Suprapubic skin (tissue), 4 donors: ENCODE results near the gene NPAS3. TPM values are rescaled to one million over a fixed set of nuclear protein-coding genes. Genes with fewer than 3 reads are reported as not detected.

Source experiments
- DNase-seq, 2 donors: peaks; one replicate each; pipeline ENCODE4 v3.0.0-alpha.2; 2019; ENCODE audit warnings: low spot score in 2 of 2
- H3K27ac ChIP-seq: fragments of 200-600 bp; sonication (generic); one replicate; pipeline ENCODE4 v1.5.1; 2019
- H3K27me3 ChIP-seq: fragments of 200-600 bp; sonication (generic); one replicate; pipeline ENCODE4 v1.5.1; 2019
- H3K36me3 ChIP-seq: fragments of 200-600 bp; sonication (generic); one replicate; pipeline ENCODE4 v1.5.1; 2019
- H3K4me1 ChIP-seq: fragments of 200-600 bp; sonication (generic); one replicate; pipeline ENCODE4 v1.5.1; 2019
- H3K4me3 ChIP-seq: fragments of 200-600 bp; sonication (generic); one replicate; pipeline ENCODE4 v1.5.1; 2019; ENCODE audit warnings: mild to moderate bottlenecking
- H3K9me3 ChIP-seq: fragments of 200-600 bp; sonication (generic); one replicate; pipeline ENCODE4 v1.5.1; 2019
- EP300 ChIP-seq: sonication (generic); formaldehyde crosslinking; IDR thresholded peaks from one replicate; pipeline ENCODE4 v1.6.1; 2017; ENCODE audit warnings: antibody characterized with exemption
- POLR2A ChIP-seq, 2 donors: fragments of 450-650 bp; IDR thresholded peaks; one replicate each; pipeline ENCODE4 v1.6.1; 2017; ENCODE audit warnings: antibody characterized with exemption in 2 of 2, mild to moderate bottlenecking in 2 of 2, moderate library complexity in 2 of 2
- POLR2AphosphoS5 ChIP-seq, 3 donors: sonication (generic); formaldehyde crosslinking; IDR thresholded peaks; one replicate each; pipeline ENCODE4 v1.6.1; 2017; ENCODE audit warnings: antibody characterized with exemption in 3 of 3
- WGBS: methylation state at CpG from one replicate; pipeline ENCODE4 v1.1.5; 2018; 5-methylcytosine and 5-hydroxymethylcytosine counted together
- total RNA-seq, 4 donors: library from RNA; depleted of rRNA; stranded (reverse); fragments of >200 nt; gene quantifications; one replicate each; pipeline ENCODE4 v1.1.0, GENCODE V29; 2016
- TF ChIP-seq, protein P1 (sequence below), 2 donors: fragments of 200-600 bp in 1 of 2; fragments of 450-650 bp in 1 of 2; sonication (generic) in 1 of 2; IDR thresholded peaks; one replicate each; pipeline ENCODE4 v1.5.1; 2016 to 2019; ENCODE audit warnings: antibody characterized with exemption in 2 of 2, mild to moderate bottlenecking in 1 of 2, moderate library complexity in 1 of 2

NPAS3 gene
- total RNA-seq, 4 donors from 2014 or later, result 0.17 to 0.45 (median 0.29) TPM; not detected in 1

DNA sequence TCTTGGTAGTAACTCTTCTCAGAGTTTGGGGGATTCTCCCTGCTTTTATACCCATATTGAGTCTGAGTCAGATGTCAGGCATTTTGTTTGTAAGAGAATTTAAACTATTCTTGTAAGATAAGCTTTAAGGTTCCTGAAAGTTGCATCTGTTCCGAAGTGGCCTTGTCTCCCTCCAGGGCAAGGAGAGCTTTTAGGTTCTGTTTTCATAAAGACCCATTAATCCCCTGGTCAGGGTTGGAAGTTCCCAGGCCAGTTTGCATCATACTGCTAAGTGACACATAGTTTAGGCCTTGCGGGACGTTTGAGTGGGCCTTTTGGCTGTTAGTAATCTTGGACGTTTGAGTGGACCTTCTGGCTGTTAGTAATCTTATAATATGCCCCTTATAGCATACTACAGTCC lies 396.7 kb downstream of the NPAS3 start:
- H3K9me3 ChIP-seq, result peaks cover 6% of the 10 kb centered on the region
- H3K27ac ChIP-seq, result no peak overlapping the region
- no peaks in the 10 kb centered on the region for H3K27me3 ChIP-seq
- no peak for TF ChIP-seq POLR2AphosphoS5 (IDR thresholded peaks at IDR 0.05)
- DNase-seq, result no peak
- no peaks in the 10 kb centered on the region for H3K36me3 ChIP-seq
- H3K4me3 ChIP-seq, result no peak overlapping the region
- no peaks in the 10 kb centered on the region for H3K4me1 ChIP-seq
- 76% methylated on average over 4 of the region's 4 CpGs for WGBS

- Histone ChIP-seq H3K9me3 (no peaks in the 10 kb centered on the region), H3K4me3 (no peak overlapping the region), H3K36me3 (no peaks in the 10 kb centered on the region), H3K4me1 (no peaks in the 10 kb centered on the region), H3K27ac (no peak overlapping the region), H3K27me3 (no peaks in the 10 kb centered on the region)
- WGBS, result 80% methylated on average over 3 of the region's 3 CpGs
- TF ChIP-seq EP300 (no peak), POLR2A (IDR thresholded peaks at IDR 0.05) (no peak), POLR2AphosphoS5 (IDR thresholded peaks at IDR 0.05) (no peak)
- TF ChIP-seq, protein P1, sequence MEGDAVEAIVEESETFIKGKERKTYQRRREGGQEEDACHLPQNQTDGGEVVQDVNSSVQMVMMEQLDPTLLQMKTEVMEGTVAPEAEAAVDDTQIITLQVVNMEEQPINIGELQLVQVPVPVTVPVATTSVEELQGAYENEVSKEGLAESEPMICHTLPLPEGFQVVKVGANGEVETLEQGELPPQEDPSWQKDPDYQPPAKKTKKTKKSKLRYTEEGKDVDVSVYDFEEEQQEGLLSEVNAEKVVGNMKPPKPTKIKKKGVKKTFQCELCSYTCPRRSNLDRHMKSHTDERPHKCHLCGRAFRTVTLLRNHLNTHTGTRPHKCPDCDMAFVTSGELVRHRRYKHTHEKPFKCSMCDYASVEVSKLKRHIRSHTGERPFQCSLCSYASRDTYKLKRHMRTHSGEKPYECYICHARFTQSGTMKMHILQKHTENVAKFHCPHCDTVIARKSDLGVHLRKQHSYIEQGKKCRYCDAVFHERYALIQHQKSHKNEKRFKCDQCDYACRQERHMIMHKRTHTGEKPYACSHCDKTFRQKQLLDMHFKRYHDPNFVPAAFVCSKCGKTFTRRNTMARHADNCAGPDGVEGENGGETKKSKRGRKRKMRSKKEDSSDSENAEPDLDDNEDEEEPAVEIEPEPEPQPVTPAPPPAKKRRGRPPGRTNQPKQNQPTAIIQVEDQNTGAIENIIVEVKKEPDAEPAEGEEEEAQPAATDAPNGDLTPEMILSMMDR (IDR thresholded peaks at IDR 0.05), result no peak
- DNase-seq, result no peak
Measured at GRCh38 chr14:33342299-33342974, 403.8 kb downstream of the NPAS3 start.

DNA sequence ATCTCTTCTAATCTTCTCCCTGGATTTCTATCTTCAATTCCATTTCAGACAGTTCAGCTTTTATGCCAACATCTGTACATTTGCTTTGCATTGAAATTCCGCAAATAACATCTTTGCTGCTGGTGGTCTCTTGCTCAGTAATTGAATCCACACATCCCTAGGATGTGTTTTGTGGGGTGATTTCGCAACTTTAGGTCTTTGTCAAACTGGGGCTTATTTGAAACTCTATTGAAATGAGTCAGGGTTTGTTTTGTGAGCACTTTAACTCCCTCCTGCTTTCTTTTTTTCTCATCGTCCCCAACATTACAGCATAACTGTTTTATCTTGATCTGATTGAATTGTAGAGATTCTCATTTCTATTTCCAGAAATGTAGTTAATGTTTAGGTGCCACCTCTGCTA lies 404.3 kb downstream of the NPAS3 start:
- WGBS, result 75% methylated on average over 3 of the region's 3 CpGs
- H3K4me3 ChIP-seq, result no peak overlapping the region
- H3K27me3 ChIP-seq, result no peaks in the 10 kb centered on the region
- H3K4me1 ChIP-seq, result no peaks in the 10 kb centered on the region
- no peak for DNase-seq
- TF ChIP-seq, protein P1 (IDR thresholded peaks at IDR 0.05), result no peak
- no peak for TF ChIP-seq EP300
- no peaks in the 10 kb centered on the region for H3K9me3 ChIP-seq
- H3K27ac ChIP-seq, result no peak overlapping the region
- H3K36me3 ChIP-seq, result no peaks in the 10 kb centered on the region

- TF ChIP-seq POLR2AphosphoS5 (IDR thresholded peaks at IDR 0.05), result no peak
- TF ChIP-seq, protein P1 (IDR thresholded peaks at IDR 0.05), result no peak
- TF ChIP-seq POLR2A (IDR thresholded peaks at IDR 0.05), result no peak
- TF ChIP-seq EP300, result no peak
- Histone ChIP-seq H3K4me3 (no peak overlapping the region), H3K27me3 (no peaks in the 10 kb centered on the region), H3K27ac (no peak overlapping the region), H3K4me1 (no peaks in the 10 kb centered on the region), H3K9me3 (no peaks in the 10 kb centered on the region), H3K36me3 (no peaks in the 10 kb centered on the region)
- DNase-seq, result no peak
- 47% methylated on average over 1 of the region's 1 CpG for WGBS
Measured at GRCh38 chr14:33347796-33348195, 409.1 kb downstream of the NPAS3 start.

GRCh38 chr14:33348510-33348909 lies 409.8 kb downstream of the NPAS3 start:
- WGBS, result 58% methylated on average over 4 of the region's 4 CpGs
- no peaks in the 10 kb centered on the region for H3K4me1 ChIP-seq
- TF ChIP-seq EP300, result no peak
- no peak for TF ChIP-seq POLR2AphosphoS5 (IDR thresholded peaks at IDR 0.05)
- TF ChIP-seq, protein P1 (IDR thresholded peaks at IDR 0.05), result no peak
- TF ChIP-seq POLR2A (IDR thresholded peaks at IDR 0.05), result no peak
- no peaks in the 10 kb centered on the region for H3K36me3 ChIP-seq
- DNase-seq, result no peak
- no peak overlapping the region for H3K4me3 ChIP-seq
- H3K27me3 ChIP-seq, result no peaks in the 10 kb centered on the region
- no peak overlapping the region for H3K27ac ChIP-seq
- no peaks in the 10 kb centered on the region for H3K9me3 ChIP-seq

- Histone ChIP-seq H3K9me3 (no peaks in the 10 kb centered on the region), H3K27ac (no peak overlapping the region), H3K27me3 (no peaks in the 10 kb centered on the region), H3K36me3 (no peaks in the 10 kb centered on the region), H3K4me1 (no peaks in the 10 kb centered on the region), H3K4me3 (no peak overlapping the region)
- 70% methylated on average over 10 of the region's 10 CpGs for WGBS
- TF ChIP-seq, protein P1 (IDR thresholded peaks at IDR 0.05), result no peak
- TF ChIP-seq EP300, result no peak
- TF ChIP-seq POLR2A (IDR thresholded peaks at IDR 0.05), result no peak
- no peak for TF ChIP-seq POLR2AphosphoS5 (IDR thresholded peaks at IDR 0.05)
- no peak for DNase-seq
Measured at GRCh38 chr14:33349871-33350270, 411.2 kb downstream of the NPAS3 start.
